H9 (cell line): Measurements from ENCODE around the gene SDR9C7. TPM values are rescaled to one million over a fixed set of nuclear protein-coding genes. Genes with fewer than 3 reads are reported as not detected.

ENCODE experiments used
- DNase-seq: peaks from one replicate; pipeline ENCODE4 v3.0.0-alpha.2; 2017
- H2AFZ ChIP-seq: one replicate; pipeline ENCODE4 v1.6.1; 2013; ENCODE audit warnings: mild to moderate bottlenecking, low read length, control low read depth, moderate library complexity
- H2AK5ac ChIP-seq: 2 replicates; pipeline ENCODE4 v1.6.1; 2013; ENCODE audit warnings: low read length, control low read depth, mixed read lengths; ENCODE audit not compliant: insufficient read length
- H2BK120ac ChIP-seq: one replicate; pipeline ENCODE4 v1.6.1; 2013; ENCODE audit warnings: low read depth, mild to moderate bottlenecking, low read length, control low read depth, inconsistent platforms; ENCODE audit not compliant: poor library complexity, severe bottlenecking
- H2BK12ac ChIP-seq: 2 replicates; pipeline ENCODE4 v1.6.1; 2013; ENCODE audit warnings: low read length, control low read depth, mixed read lengths, low read depth; ENCODE audit not compliant: insufficient read length
- H2BK15ac ChIP-seq: 2 replicates; pipeline ENCODE4 v1.6.1; 2013; ENCODE audit warnings: low read depth, low read length, control low read depth
- H2BK20ac ChIP-seq: one replicate; pipeline ENCODE4 v1.6.1; 2013; ENCODE audit warnings: low read depth, mild to moderate bottlenecking, low read length, control low read depth, inconsistent platforms; ENCODE audit not compliant: poor library complexity, severe bottlenecking
- H2BK5ac ChIP-seq: 2 replicates; pipeline ENCODE4 v1.6.1; 2013; ENCODE audit warnings: low read length, control low read depth, mixed read lengths; ENCODE audit not compliant: insufficient read length
- H3K14ac ChIP-seq: 2 replicates; pipeline ENCODE4 v1.6.1; 2013; ENCODE audit warnings: low read length, control low read depth; ENCODE audit not compliant: insufficient read depth
- H3K18ac ChIP-seq: 2 replicates; pipeline ENCODE4 v1.6.1; 2013; ENCODE audit warnings: low read depth, mild to moderate bottlenecking, mixed read lengths, low read length, control low read depth; ENCODE audit not compliant: insufficient read length
- H3K23ac ChIP-seq: 2 replicates; pipeline ENCODE4 v1.6.1; 2013; ENCODE audit warnings: low read length, control low read depth, mixed read lengths, low read depth; ENCODE audit not compliant: insufficient read length
- H3K23me2 ChIP-seq: 2 replicates; pipeline ENCODE4 v1.6.1; 2013; ENCODE audit warnings: low read depth, mild to moderate bottlenecking, mixed read lengths, low read length, control low read depth; ENCODE audit not compliant: insufficient read length, poor library complexity, severe bottlenecking
- H3K27ac ChIP-seq: 2 replicates; pipeline ENCODE4 v1.5.1; 2013; ENCODE audit warnings: low read length, control low read depth, mixed read lengths, low read depth; ENCODE audit not compliant: insufficient read length
- H3K27me3 ChIP-seq: 2 replicates; pipeline ENCODE4 v1.6.1; 2013; ENCODE audit warnings: low read length, control low read depth, inconsistent platforms; ENCODE audit not compliant: insufficient read depth
- H3K4ac ChIP-seq: 2 replicates; pipeline ENCODE4 v1.6.1; 2013; ENCODE audit warnings: low read depth, mild to moderate bottlenecking, control low read depth, inconsistent platforms, low read length, moderate library complexity
- H3K4me1 ChIP-seq: 2 replicates; pipeline ENCODE4 v1.6.1; 2013; ENCODE audit warnings: low read length, control low read depth, inconsistent platforms; ENCODE audit not compliant: insufficient read depth
- H3K4me2 ChIP-seq: 2 replicates; pipeline ENCODE4 v1.6.1; 2013; ENCODE audit warnings: low read length, control low read depth, mixed read lengths; ENCODE audit not compliant: insufficient read length, insufficient read depth
- H3K56ac ChIP-seq: 2 replicates; pipeline ENCODE4 v1.6.1; 2013; ENCODE audit warnings: low read depth, mild to moderate bottlenecking, mixed read lengths, low read length, control low read depth; ENCODE audit not compliant: insufficient read length
- H3K79me1 ChIP-seq: 2 replicates; pipeline ENCODE4 v1.6.1; 2013; ENCODE audit warnings: low read depth, mild to moderate bottlenecking, moderate library complexity, low read length, control low read depth, inconsistent platforms; ENCODE audit not compliant: insufficient read depth, poor library complexity, severe bottlenecking
- H3K79me2 ChIP-seq: 2 replicates; pipeline ENCODE4 v1.6.1; 2013; ENCODE audit warnings: low read length, control low read depth, inconsistent platforms; ENCODE audit not compliant: insufficient read depth
- H3K9ac ChIP-seq: 2 replicates; pipeline ENCODE4 v1.6.1; 2013; ENCODE audit warnings: low read length, control low read depth, mixed read lengths; ENCODE audit not compliant: insufficient read length; ENCODE audit errors: extremely low read depth
- H3K9me3 ChIP-seq: one replicate; pipeline ENCODE4 v1.6.1; 2013; ENCODE audit warnings: low read depth, low read length, inconsistent platforms; ENCODE audit not compliant: control insufficient read depth
- H3T11ph ChIP-seq: one replicate; pipeline ENCODE4 v1.6.1; 2013; ENCODE audit warnings: mild to moderate bottlenecking, low read length, control low read depth, inconsistent platforms
- H4K20me1 ChIP-seq: one replicate; pipeline ENCODE4 v1.6.1; 2013; ENCODE audit not compliant: control insufficient read depth, insufficient read length, insufficient read depth
- H4K5ac ChIP-seq: 2 replicates; pipeline ENCODE4 v1.6.1; 2013; ENCODE audit warnings: low read depth, mild to moderate bottlenecking, mixed read lengths, low read length, control low read depth; ENCODE audit not compliant: insufficient read length
- H4K8ac ChIP-seq: replicated peaks from 2 replicates; pipeline ENCODE4 v1.6.1; 2013; ENCODE audit warnings: low read length, control low read depth, mixed read lengths, low read depth; ENCODE audit not compliant: insufficient read length
- H4K91ac ChIP-seq: 2 replicates; pipeline ENCODE4 v1.6.1; 2013; ENCODE audit warnings: low read depth, mild to moderate bottlenecking, moderate library complexity, mixed read lengths, low read length, control low read depth; ENCODE audit not compliant: insufficient read length
- H3K27ac Mint-ChIP-seq, 3 experiments: 2 replicates in 2 of 3; 3 replicates in 1 of 3; pipeline ENCODE4 v1.8.0; 2020 to 2021; ENCODE audit warnings: mixed read lengths in 3 of 3, mild to moderate bottlenecking in 1 of 3, moderate library complexity in 1 of 3
- H3K27me3 Mint-ChIP-seq: 2 replicates; pipeline ENCODE4 v1.8.0; 2021; ENCODE audit warnings: low read depth, mild to moderate bottlenecking, moderate library complexity, mixed read lengths
- H3K36me3 Mint-ChIP-seq, 3 experiments: 2 replicates in 2 of 3; 3 replicates in 1 of 3; pipeline ENCODE4 v1.8.0; 2020 to 2021; ENCODE audit warnings: low read depth in 3 of 3, mixed read lengths in 3 of 3; ENCODE audit not compliant: insufficient read depth in 1 of 3
- H3K4me1 Mint-ChIP-seq, 2 experiments: 2 replicates each; pipeline ENCODE4 v1.8.0; 2020; ENCODE audit warnings: mixed read lengths in 2 of 2
- H3K4me3 Mint-ChIP-seq, 2 experiments: 2 replicates in 1 of 2; 3 replicates in 1 of 2; pipeline ENCODE4 v1.8.0; 2020 to 2021; ENCODE audit warnings: mild to moderate bottlenecking in 2 of 2, mixed read lengths in 2 of 2, moderate library complexity in 1 of 2
- H3K9me3 Mint-ChIP-seq, 2 experiments: 2 replicates in 1 of 2; 3 replicates in 1 of 2; pipeline ENCODE4 v1.8.0; 2020; ENCODE audit warnings: mild to moderate bottlenecking in 2 of 2, mixed read lengths in 2 of 2, moderate library complexity in 1 of 2
- WGBS: extraction: QIAGEN DNeasy Blood & Tissue Kit; methylation state at CpG from one replicate; pipeline ENCODE4 v1.1.7; 2013; ENCODE audit warnings: missing lambda C conversion rate, low lambda C conversion rate, mixed read lengths; ENCODE audit not compliant: insufficient read length; ENCODE audit errors: extremely low coverage; 5-methylcytosine and 5-hydroxymethylcytosine counted together
- total RNA-seq: library from RNA; stranded (reverse); gene quantifications from 2 replicates; pipeline ENCODE4 v1.2.1, GENCODE V29; 2021
- TF ChIP-seq, protein P1 (sequence below): fragments of 200-600 bp; sonication (generic); conservative IDR thresholded peaks from 3 replicates; pipeline ENCODE4 v1.8.0; 2021; ENCODE audit warnings: antibody characterized with exemption, mild to moderate bottlenecking

Gene SDR9C7
- total RNA-seq, 1 experiment from 2014 or later: not detected

DNA sequence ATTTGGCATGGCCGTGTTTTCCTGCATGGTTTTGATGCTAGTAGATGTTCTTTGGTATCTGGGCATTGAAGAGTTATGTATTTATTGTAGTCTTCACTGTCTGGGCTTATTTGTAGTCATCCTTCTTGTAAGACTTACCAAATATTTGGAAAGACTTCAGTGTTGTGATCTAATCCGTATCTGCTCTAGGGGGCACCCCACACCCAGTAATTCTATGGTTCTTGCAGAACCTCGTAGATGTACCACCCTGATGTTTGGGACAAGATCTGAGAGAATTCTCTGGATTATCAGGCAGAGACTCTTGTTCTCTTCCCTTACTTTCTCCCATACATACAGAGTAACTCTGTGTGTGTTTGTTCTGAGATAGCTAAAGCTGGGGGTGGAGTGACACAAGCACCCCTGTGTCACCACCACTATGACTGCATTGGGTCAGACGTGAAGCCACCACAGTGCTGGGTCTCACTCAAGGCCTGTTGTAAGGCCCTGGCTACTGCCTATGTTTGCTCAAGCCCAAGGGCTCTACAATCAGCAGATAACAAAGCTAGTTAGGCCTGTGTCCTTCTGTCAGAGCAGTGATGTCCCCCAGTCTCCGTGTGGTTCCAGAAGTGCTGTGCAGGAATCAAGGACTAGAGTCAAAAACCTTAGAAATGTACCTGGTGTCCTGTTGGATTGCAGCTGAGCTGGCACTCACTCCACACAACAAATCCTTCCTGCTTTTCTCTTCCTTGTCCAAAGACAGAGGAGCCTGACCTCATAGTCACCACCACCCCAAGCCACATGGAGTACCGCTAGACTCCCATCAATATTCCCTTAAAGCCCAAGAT, 13.6 kb upstream of the SDR9C7 start:
- no peak overlapping the region for H3K18ac ChIP-seq
- H3K4me1 ChIP-seq: no peaks in the 10 kb centered on the region
- H2AK5ac ChIP-seq: no peak overlapping the region
- no peak for DNase-seq
- H3K4me2 ChIP-seq: no peak overlapping the region
- no peak overlapping the region for H4K5ac ChIP-seq
- H3K79me1 ChIP-seq: no peaks in the 10 kb centered on the region
- no peak overlapping the region for H3K4ac ChIP-seq
- H4K20me1 ChIP-seq: no peaks in the 10 kb centered on the region
- TF ChIP-seq, protein P1, sequence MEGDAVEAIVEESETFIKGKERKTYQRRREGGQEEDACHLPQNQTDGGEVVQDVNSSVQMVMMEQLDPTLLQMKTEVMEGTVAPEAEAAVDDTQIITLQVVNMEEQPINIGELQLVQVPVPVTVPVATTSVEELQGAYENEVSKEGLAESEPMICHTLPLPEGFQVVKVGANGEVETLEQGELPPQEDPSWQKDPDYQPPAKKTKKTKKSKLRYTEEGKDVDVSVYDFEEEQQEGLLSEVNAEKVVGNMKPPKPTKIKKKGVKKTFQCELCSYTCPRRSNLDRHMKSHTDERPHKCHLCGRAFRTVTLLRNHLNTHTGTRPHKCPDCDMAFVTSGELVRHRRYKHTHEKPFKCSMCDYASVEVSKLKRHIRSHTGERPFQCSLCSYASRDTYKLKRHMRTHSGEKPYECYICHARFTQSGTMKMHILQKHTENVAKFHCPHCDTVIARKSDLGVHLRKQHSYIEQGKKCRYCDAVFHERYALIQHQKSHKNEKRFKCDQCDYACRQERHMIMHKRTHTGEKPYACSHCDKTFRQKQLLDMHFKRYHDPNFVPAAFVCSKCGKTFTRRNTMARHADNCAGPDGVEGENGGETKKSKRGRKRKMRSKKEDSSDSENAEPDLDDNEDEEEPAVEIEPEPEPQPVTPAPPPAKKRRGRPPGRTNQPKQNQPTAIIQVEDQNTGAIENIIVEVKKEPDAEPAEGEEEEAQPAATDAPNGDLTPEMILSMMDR: peak; percentile 46; the same call in 2 of the 3 replicates
- Mint-ChIP-seq H3K27ac (no peak overlapping the region), H3K4me3 (no peak overlapping the region), H3K4me1 (no peaks in the 10 kb centered on the region), H3K27me3 (peaks cover under 1% of the 10 kb centered on the region), H3K9me3 (peaks cover 21 to 28% of the 10 kb centered on the region in 2 experiments), H3K36me3 (peaks cover 2 to 7% (median 4%) of the 10 kb centered on the region in 3 experiments; a peak in 5 of 7 replicates)
- H2BK5ac ChIP-seq: no peak overlapping the region
- H2BK15ac ChIP-seq: no peak overlapping the region
- H3K23me2 ChIP-seq: no peaks in the 10 kb centered on the region
- no peak overlapping the region for H3K14ac ChIP-seq
- no peak overlapping the region for H3K23ac ChIP-seq
- no peaks in the 10 kb centered on the region for H3K9me3 ChIP-seq
- no peak overlapping the region for H4K91ac ChIP-seq
- H3K27me3 ChIP-seq: no peaks in the 10 kb centered on the region
- no peak overlapping the region for H3K27ac ChIP-seq
- no peak overlapping the region for H2AFZ ChIP-seq
- H2BK120ac ChIP-seq: no peak overlapping the region
- H3K56ac ChIP-seq: no peak overlapping the region
- H4K8ac ChIP-seq: no peak overlapping the region
- WGBS: no CpG with 5 or more reads among the region's 6 CpGs
- no peaks in the 10 kb centered on the region; the same call in 1 of the 2 replicates for H3K79me2 ChIP-seq
- no peak overlapping the region for H3K9ac ChIP-seq
- no peak overlapping the region for H2BK12ac ChIP-seq
- no peak overlapping the region for H3T11ph ChIP-seq
- H2BK20ac ChIP-seq: no peak overlapping the region
